ENCODE measurements around the gene CD93.

Gene CD93

DNA sequence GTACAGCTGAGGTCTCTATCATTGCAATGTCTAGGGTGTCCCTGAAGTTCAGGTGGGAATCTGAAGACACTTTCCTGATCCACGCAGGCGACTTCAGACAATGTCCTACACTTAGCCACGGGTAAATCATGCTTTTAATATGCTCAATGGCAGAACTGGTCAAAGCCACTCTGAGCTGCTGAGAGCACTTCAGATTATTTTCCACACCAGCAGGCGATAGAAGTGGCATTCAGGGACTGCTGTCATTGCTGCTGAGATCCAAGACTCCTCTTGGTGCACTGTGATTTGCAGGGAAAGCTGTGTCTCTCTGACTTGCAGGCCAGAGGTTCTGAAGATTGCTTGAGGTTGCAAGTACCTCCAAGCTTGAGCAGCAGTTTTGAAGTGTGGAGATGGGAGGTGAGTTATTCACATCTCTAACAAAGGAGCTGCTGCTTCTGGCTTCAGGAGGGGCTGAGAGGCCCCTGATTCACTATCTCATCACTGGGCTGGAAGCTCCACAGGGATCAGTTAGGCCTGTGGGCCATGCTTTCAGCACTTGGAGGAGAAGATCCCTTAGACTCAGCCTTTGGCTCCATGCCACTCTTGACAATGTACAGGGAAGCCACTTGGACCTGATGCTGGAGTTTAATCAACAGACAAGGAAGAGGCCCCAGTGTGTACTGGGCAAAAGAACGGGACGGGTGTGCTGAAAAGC lies 53.9 kb downstream of the CD93 start:
- TF ChIP-seq, protein P1, sequence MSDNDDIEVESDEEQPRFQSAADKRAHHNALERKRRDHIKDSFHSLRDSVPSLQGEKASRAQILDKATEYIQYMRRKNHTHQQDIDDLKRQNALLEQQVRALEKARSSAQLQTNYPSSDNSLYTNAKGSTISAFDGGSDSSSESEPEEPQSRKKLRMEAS (IDR thresholded peaks at IDR 0.05) = no peak
- TF ChIP-seq TCF12 (IDR thresholded peaks at IDR 0.05; ENCODE audit: low read depth) (no peak), TAF1 (IDR thresholded peaks at IDR 0.05; ENCODE audit: low read depth) (no peak), RAD21 (IDR thresholded peaks at IDR 0.05; ENCODE audit: low read depth) (no peak), EP300 (IDR thresholded peaks at IDR 0.05; ENCODE audit: borderline replicate concordance) (no peak)
- TF ChIP-seq, protein P2, sequence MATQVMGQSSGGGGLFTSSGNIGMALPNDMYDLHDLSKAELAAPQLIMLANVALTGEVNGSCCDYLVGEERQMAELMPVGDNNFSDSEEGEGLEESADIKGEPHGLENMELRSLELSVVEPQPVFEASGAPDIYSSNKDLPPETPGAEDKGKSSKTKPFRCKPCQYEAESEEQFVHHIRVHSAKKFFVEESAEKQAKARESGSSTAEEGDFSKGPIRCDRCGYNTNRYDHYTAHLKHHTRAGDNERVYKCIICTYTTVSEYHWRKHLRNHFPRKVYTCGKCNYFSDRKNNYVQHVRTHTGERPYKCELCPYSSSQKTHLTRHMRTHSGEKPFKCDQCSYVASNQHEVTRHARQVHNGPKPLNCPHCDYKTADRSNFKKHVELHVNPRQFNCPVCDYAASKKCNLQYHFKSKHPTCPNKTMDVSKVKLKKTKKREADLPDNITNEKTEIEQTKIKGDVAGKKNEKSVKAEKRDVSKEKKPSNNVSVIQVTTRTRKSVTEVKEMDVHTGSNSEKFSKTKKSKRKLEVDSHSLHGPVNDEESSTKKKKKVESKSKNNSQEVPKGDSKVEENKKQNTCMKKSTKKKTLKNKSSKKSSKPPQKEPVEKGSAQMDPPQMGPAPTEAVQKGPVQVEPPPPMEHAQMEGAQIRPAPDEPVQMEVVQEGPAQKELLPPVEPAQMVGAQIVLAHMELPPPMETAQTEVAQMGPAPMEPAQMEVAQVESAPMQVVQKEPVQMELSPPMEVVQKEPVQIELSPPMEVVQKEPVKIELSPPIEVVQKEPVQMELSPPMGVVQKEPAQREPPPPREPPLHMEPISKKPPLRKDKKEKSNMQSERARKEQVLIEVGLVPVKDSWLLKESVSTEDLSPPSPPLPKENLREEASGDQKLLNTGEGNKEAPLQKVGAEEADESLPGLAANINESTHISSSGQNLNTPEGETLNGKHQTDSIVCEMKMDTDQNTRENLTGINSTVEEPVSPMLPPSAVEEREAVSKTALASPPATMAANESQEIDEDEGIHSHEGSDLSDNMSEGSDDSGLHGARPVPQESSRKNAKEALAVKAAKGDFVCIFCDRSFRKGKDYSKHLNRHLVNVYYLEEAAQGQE (IDR thresholded peaks at IDR 0.05; ENCODE audit: low read depth) = no peak

DNA sequence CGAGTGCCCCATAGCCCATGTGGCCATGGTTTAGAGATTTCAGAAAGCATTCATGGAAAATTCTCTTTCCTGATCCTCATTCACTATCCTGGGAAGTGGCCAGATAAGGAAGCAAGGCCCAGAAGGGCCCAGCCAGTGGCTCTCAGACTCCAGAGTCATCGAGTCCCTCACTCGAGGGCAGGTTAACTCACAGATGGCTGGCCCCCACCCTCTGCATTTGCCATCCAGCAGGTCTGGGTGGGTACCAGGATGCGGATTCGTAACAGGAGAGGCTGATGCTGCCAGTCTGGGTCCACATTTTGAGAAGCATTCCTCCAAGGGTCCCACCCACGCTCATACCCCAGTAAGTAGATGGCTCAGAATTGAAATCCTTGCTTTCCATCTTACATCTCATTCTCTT lies 54.8 kb downstream of the CD93 start:
- TF ChIP-seq ZBTB7A (IDR thresholded peaks at IDR 0.05; ENCODE audit: low read depth) = no peak
- TF ChIP-seq CREB1 (IDR thresholded peaks at IDR 0.05; ENCODE audit: low read depth) = no peak
- TF ChIP-seq, protein P3, sequence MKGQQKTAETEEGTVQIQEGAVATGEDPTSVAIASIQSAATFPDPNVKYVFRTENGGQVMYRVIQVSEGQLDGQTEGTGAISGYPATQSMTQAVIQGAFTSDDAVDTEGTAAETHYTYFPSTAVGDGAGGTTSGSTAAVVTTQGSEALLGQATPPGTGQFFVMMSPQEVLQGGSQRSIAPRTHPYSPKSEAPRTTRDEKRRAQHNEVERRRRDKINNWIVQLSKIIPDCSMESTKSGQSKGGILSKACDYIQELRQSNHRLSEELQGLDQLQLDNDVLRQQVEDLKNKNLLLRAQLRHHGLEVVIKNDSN (IDR thresholded peaks at IDR 0.05) = no peak
- no peak for TF ChIP-seq TAF1 (IDR thresholded peaks at IDR 0.05; ENCODE audit: low read depth)
- TF ChIP-seq TEAD4 (IDR thresholded peaks at IDR 0.05) = no peak
- TF ChIP-seq EGR1 (IDR thresholded peaks at IDR 0.05) = no peak
- no peak for TF ChIP-seq EP300 (IDR thresholded peaks at IDR 0.05; ENCODE audit: borderline replicate concordance)
- TF ChIP-seq, protein P1 (IDR thresholded peaks at IDR 0.05) = no peak
- no peak for TF ChIP-seq YY1 (IDR thresholded peaks at IDR 0.05; ENCODE audit: low read depth)
- no peak for TF ChIP-seq RAD21 (IDR thresholded peaks at IDR 0.05; ENCODE audit: low read depth)
